A549 (cell line): Measurements from ENCODE around the gene GHITM.
"Not testable (repeated sequence)": the region's sequence is repeated elsewhere in the genome, so short reads cannot be mapped to it uniquely, and the experiment has no call there.

Experiments
- ESRRA ChIP-seq: fragments of 150-350 bp; IDR thresholded peaks from 2 replicates; pipeline ENCODE4 v1.6.1; 2014; ENCODE audit warnings: mild to moderate bottlenecking, low read length, borderline replicate concordance
- JUN ChIP-seq, 2 experiments: fragments of >200 bp; sonication (Bioruptor Twin); formaldehyde crosslinking; IDR thresholded peaks; 2 replicates in 1 of 2; 3 replicates in 1 of 2; pipeline ENCODE4 v1.6.1; 2016 to 2017
- JUNB ChIP-seq: fragments of >200 bp; sonication (Bioruptor Twin); formaldehyde crosslinking; IDR thresholded peaks from 2 replicates; pipeline ENCODE4 v1.6.1; 2016
- NPAS2 ChIP-seq: fragments of 250-450 bp; sonication (Bioruptor Pico); IDR thresholded peaks from 2 replicates; pipeline ENCODE4 v1.8.0; 2022; ENCODE audit warnings: mild to moderate bottlenecking, moderate library complexity, borderline replicate concordance
- RAD21 ChIP-seq, 2 experiments: fragments of >200 bp in 1 of 2; sonication (Bioruptor Twin) in 1 of 2; formaldehyde crosslinking in 1 of 2; IDR thresholded peaks in 1 of 2; conservative IDR thresholded peaks in 1 of 2; 2 replicates in 1 of 2; 3 replicates in 1 of 2; pipeline ENCODE4 v1.6.1; 2012 to 2018; ENCODE audit warnings: inconsistent platforms in 1 of 2
- RFX5 ChIP-seq: fragments of 450-650 bp; IDR thresholded peaks from 2 replicates; pipeline ENCODE4 v1.7.1; 2014; ENCODE audit warnings: antibody characterized with exemption, mild to moderate bottlenecking, moderate library complexity
- TF ChIP-seq, protein P1 (sequence below): fragments of >200 bp; sonication (Bioruptor Twin); formaldehyde crosslinking; IDR thresholded peaks from 3 replicates; pipeline ENCODE4 v1.5.1; 2016

DNA sequence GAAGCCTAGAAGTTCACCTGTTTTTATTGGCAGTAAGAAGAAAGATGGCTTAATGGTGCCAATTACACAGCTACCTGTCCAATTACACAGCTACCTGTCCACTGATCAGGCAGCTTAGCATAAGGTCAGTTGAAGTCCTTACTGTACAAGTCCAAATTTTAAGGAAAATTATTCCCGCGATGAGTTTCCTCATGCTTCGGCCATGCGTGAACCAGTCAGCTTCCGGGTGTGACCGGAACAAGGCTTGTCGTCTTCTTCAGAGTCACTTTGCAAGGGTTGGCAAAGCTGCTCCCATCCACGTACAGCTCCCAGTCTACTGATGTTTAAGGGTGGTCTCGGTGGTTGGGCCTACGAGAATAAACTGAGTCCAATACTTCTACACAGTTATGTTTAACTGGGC lies 29.1 kb downstream of the GHITM start:
- TF ChIP-seq, protein P1, sequence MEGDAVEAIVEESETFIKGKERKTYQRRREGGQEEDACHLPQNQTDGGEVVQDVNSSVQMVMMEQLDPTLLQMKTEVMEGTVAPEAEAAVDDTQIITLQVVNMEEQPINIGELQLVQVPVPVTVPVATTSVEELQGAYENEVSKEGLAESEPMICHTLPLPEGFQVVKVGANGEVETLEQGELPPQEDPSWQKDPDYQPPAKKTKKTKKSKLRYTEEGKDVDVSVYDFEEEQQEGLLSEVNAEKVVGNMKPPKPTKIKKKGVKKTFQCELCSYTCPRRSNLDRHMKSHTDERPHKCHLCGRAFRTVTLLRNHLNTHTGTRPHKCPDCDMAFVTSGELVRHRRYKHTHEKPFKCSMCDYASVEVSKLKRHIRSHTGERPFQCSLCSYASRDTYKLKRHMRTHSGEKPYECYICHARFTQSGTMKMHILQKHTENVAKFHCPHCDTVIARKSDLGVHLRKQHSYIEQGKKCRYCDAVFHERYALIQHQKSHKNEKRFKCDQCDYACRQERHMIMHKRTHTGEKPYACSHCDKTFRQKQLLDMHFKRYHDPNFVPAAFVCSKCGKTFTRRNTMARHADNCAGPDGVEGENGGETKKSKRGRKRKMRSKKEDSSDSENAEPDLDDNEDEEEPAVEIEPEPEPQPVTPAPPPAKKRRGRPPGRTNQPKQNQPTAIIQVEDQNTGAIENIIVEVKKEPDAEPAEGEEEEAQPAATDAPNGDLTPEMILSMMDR = not testable (repeated sequence)
- TF ChIP-seq JUN (IDR thresholded peaks at IDR 0.05); ESRRA; NPAS2 (CRISPR knock-in tag); RAD21 (conservative IDR thresholded peaks at IDR 0.05 in 1 of 2, IDR thresholded peaks at IDR 0.05 in 1 of 2); JUNB; RFX5: not testable (repeated sequence)
